Activated CD4-positive, alpha-beta memory T cell treated with anti-CD3 and anti-CD28 coated beads for 36 hours (primary cell): Measurements from ENCODE around the gene RNF40. TPM values are rescaled to one million over a fixed set of nuclear protein-coding genes. Genes with fewer than 3 reads are reported as not detected.

ENCODE experiments used
- CTCF ChIA-PET: fragments of 350-600 bp; sonication (Branson Sonifier 250); formaldehyde crosslinking; loops from one replicate; lab custom pipeline; 2021; ENCODE audit warnings: antibody characterized with exemption, inconsistent platforms; lab: Charles Lee
- POLR2A ChIA-PET: fragments of 350-600 bp; sonication (Branson Sonifier 250); formaldehyde crosslinking; loops from one replicate; lab custom pipeline; 2021; ENCODE audit warnings: antibody characterized with exemption; lab: Charles Lee
- DNase-seq: peaks from one replicate; pipeline ENCODE4 v3.0.0-alpha.2; 2020
- H3K27ac Mint-ChIP-seq: one replicate; pipeline ENCODE4 v1.8.0; 2021; ENCODE audit warnings: mixed read lengths
- H3K27me3 Mint-ChIP-seq: one replicate; pipeline ENCODE4 v1.8.0; 2021; ENCODE audit warnings: mixed read lengths
- H3K36me3 Mint-ChIP-seq: one replicate; pipeline ENCODE4 v1.8.0; 2021; ENCODE audit warnings: mixed read lengths
- H3K4me1 Mint-ChIP-seq: one replicate; pipeline ENCODE4 v1.8.0; 2021; ENCODE audit warnings: low read depth, mixed read lengths
- H3K4me3 Mint-ChIP-seq: one replicate; pipeline ENCODE4 v1.8.0; 2021; ENCODE audit warnings: mild to moderate bottlenecking, mixed read lengths
- H3K9me3 Mint-ChIP-seq: one replicate; pipeline ENCODE4 v1.8.0; 2021; ENCODE audit warnings: mixed read lengths
- intact Hi-C: fragments of 100-400 bp; cut with micrococcal nuclease; formaldehyde crosslinking; loops from one replicate; pipeline ENCODE4 v1.15.1; 2023
- total RNA-seq, 2 experiments: library from RNA; stranded (reverse); gene quantifications; one replicate each; pipeline ENCODE4 v1.2.3, GENCODE V29; 2021

Gene RNF40
- 10 to 100 TPM; 70.9 to 72.8 TPM for total RNA-seq

- peaks cover 25% of the 10 kb centered on the region for H3K4me1 Mint-ChIP-seq
- peaks cover 26% of the 10 kb centered on the region for H3K36me3 Mint-ChIP-seq
- no peaks in the 10 kb centered on the region for H3K9me3 Mint-ChIP-seq
- DNase-seq, result peak; percentile 96
- ChIA-PET POLR2A (interaction anchor here (1.5 kb wide), 1 partner anchor 43 kb away, joined by 3 read pairs; no protein-coding TSS in a partner anchor), CTCF (interaction anchor here (7.2 kb wide), 1 partner anchor 53 kb away, joined by 30 read pairs; no protein-coding TSS in a partner anchor)
- intact Hi-C loops, result loop anchor here (1.0 to 5.0 kb wide), 5 partner anchors 13 to 193 kb away; partner anchors contain the start of genes FBRS and PHKG2
- no peaks in the 10 kb centered on the region for H3K27me3 Mint-ChIP-seq
- H3K27ac Mint-ChIP-seq, result peak within 1 kb of the TSS; percentile 81
- H3K4me3 Mint-ChIP-seq, result peak within 1 kb of the TSS; percentile 93
Measured at GRCh38 chr16:30761928-30762902, at the start of gene RNF40, which contains the start of gene CFAP119. Gene RNF40, plus strand, starts transcription at chr16:30762322. Its CDS starts 224 bp downstream, at chr16:30762546. Gene CFAP119, minus strand, starts transcription at chr16:30762062. Its CDS starts 314 bp downstream, at chr16:30761748.

DNA sequence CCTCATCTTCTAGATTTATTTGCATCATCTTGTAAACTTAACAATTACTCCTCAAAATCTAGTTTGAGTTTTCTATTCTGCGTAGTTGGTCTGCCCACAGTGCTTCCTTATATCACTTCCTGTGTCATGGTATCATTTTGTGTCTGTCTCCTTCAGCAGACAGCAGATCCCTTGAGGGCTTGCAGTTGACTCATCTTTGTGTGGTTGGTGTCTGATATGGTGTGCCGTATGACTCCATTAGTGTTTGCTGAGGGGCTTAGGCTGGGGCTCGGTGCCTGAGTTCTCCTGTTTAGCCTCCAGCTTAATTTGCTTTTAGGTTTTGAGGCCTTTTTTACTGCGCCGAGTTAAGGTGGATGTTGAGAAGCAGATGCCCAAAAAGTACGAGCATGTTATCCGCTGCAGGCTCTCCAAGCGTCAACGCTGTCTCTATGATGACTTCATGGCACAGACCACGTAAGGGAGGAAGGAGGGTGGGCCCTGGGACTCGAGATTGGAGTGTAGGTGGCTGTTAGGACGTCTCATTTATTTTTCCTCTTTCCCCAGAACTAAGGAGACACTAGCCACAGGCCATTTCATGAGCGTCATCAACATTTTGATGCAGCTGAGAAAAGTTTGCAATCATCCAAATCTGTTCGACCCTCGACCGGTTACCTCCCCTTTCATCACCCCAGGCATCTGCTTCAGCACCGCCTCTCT, 46.2 kb upstream of the RNF40 start:
- no peaks in the 10 kb centered on the region for H3K27me3 Mint-ChIP-seq
- peaks cover 65% of the 10 kb centered on the region for H3K36me3 Mint-ChIP-seq
- no peaks in the 10 kb centered on the region for H3K9me3 Mint-ChIP-seq
- CTCF ChIA-PET, result no interaction called here
- intact Hi-C loops, result loop anchor here (1.0 kb wide), 1 partner anchor 17 kb away; the partner anchor contains the start of gene SRCAP
- POLR2A ChIA-PET, result no interaction called here
- H3K4me1 Mint-ChIP-seq, result peaks cover 37% of the 10 kb centered on the region
- peak overlapping the region; percentile 97 for H3K27ac Mint-ChIP-seq
- peak; percentile 63 for DNase-seq
- H3K4me3 Mint-ChIP-seq, result peak overlapping the region; percentile 42

DNA sequence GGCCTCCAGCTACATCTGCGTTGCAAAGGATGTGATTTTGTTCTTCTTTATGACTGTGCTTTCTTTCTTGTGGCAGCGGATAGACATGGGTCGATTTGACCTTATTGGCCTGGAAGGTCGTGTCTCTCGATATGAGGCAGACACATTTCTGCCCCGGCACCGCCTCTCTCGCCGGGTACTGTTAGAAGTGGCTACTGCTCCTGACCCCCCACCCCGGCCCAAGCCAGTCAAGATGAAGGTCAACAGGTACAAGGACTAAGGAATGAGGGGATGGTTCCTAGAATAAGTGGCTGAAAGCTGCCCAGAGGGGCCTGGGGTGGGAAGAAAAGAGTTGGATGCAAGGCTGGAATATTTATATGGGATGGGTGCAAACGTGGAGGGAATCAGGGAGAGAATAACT, 42.0 kb upstream of the RNF40 start:
- Mint-ChIP-seq H3K27ac (no peak overlapping the region), H3K27me3 (no peaks in the 10 kb centered on the region), H3K9me3 (no peaks in the 10 kb centered on the region), H3K4me3 (no peak overlapping the region), H3K4me1 (peaks cover 22% of the 10 kb centered on the region), H3K36me3 (peaks cover 71% of the 10 kb centered on the region)
- no peak for DNase-seq
- ChIA-PET POLR2A (no interaction called here), CTCF (no interaction called here)
- intact Hi-C loops, result no loop called here

- H3K27ac Mint-ChIP-seq, result no peak overlapping the region
- intact Hi-C loops, result no loop called here
Measured at GRCh38 chr16:30720694-30721093, 41.4 kb upstream of the RNF40 start.

GRCh38 chr16:30721167-30721566, 41.0 kb upstream of the RNF40 start:
- Mint-ChIP-seq H3K9me3 (no peaks in the 10 kb centered on the region), H3K27ac (no peak overlapping the region), H3K27me3 (no peaks in the 10 kb centered on the region), H3K36me3 (peaks cover 69% of the 10 kb centered on the region), H3K4me3 (no peak overlapping the region), H3K4me1 (peaks cover 11% of the 10 kb centered on the region)
- no peak for DNase-seq
- ChIA-PET POLR2A (no interaction called here), CTCF (no interaction called here)
- intact Hi-C loops, result no loop called here

More at GRCh38 chr16:30720694-30721093, 41.4 kb upstream of the RNF40 start:
- no peaks in the 10 kb centered on the region for H3K9me3 Mint-ChIP-seq
- H3K27me3 Mint-ChIP-seq, result no peaks in the 10 kb centered on the region
- CTCF ChIA-PET, result no interaction called here
- H3K4me3 Mint-ChIP-seq, result no peak overlapping the region
- H3K36me3 Mint-ChIP-seq, result peaks cover 71% of the 10 kb centered on the region
- no peak for DNase-seq
- POLR2A ChIA-PET, result no interaction called here
- peaks cover 16% of the 10 kb centered on the region for H3K4me1 Mint-ChIP-seq

DNA sequence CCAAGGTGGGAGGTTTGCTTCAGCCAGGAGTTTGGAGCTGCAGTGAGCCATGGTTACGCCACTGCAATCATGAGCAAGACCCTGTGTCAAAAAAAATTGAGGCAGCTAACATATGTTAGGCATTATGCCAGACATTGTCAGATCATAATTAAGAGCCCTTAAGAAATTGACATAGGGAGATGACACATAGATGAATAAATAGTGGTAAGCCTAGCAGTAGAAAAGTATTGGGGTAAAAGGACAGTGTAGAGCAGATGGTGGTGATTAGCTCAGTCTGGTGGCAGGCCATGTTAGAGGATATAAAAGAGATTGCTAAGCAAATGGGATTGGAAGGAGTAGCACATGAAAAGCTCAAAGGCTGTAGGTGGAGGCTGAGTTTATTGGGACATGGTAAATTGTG, 40.5 kb upstream of the RNF40 start:
- POLR2A ChIA-PET, result no interaction called here
- DNase-seq, result no peak
- CTCF ChIA-PET, result no interaction called here
- H3K27ac Mint-ChIP-seq, result no peak overlapping the region
- peaks cover 7% of the 10 kb centered on the region for H3K4me1 Mint-ChIP-seq
- intact Hi-C loops, result no loop called here
- H3K27me3 Mint-ChIP-seq, result no peaks in the 10 kb centered on the region
- no peak overlapping the region for H3K4me3 Mint-ChIP-seq
- H3K36me3 Mint-ChIP-seq, result peaks cover 65% of the 10 kb centered on the region
- H3K9me3 Mint-ChIP-seq, result no peaks in the 10 kb centered on the region

DNA sequence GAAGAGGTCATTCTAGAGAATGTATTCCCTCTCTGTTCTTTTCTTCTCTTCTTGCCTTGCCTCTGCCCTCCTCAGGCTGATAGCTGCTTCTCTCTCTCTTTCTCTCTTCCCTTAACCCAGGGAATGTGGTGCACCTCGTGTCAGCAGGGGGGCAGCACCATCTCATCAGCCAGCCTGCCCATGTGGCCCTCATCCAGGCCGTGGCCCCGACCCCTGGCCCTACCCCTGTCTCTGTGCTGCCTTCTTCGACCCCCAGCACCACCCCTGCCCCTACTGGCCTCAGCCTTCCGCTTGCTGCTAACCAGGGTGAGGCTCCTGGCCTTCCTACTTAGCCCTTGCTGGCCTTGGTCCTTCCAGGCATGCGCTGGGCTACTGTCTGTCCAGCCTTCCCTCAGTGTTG, 39.7 kb upstream of the RNF40 start:
- no peak for DNase-seq
- peaks cover 2% of the 10 kb centered on the region for H3K4me1 Mint-ChIP-seq
- H3K36me3 Mint-ChIP-seq, result peaks cover 61% of the 10 kb centered on the region
- no peak overlapping the region for H3K27ac Mint-ChIP-seq
- ChIA-PET POLR2A (no interaction called here), CTCF (no interaction called here)
- no peaks in the 10 kb centered on the region for H3K27me3 Mint-ChIP-seq
- H3K4me3 Mint-ChIP-seq, result no peak overlapping the region
- H3K9me3 Mint-ChIP-seq, result no peaks in the 10 kb centered on the region
- intact Hi-C loops, result no loop called here

DNA sequence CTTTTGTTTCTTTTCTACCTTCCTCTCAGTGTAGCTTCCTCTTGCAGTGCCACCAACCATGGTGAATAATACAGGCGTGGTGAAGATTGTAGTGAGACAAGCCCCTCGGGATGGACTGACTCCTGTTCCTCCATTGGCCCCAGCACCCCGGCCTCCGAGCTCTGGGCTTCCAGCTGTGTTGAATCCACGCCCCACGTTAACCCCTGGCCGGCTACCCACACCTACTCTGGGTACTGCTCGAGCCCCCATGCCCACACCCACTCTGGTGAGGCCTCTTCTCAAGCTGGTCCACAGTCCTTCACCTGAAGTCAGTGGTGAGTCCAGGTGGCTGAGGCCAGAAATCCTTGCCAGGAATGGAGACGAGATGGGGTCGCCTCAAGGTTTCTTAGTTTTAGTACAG, 39.2 kb upstream of the RNF40 start:
- Mint-ChIP-seq H3K27me3 (no peaks in the 10 kb centered on the region), H3K9me3 (no peaks in the 10 kb centered on the region), H3K4me3 (no peak overlapping the region), H3K27ac (no peak overlapping the region), H3K36me3 (peaks cover 63% of the 10 kb centered on the region), H3K4me1 (peaks cover 3% of the 10 kb centered on the region)
- ChIA-PET CTCF (no interaction called here), POLR2A (no interaction called here)
- intact Hi-C loops, result no loop called here
- no peak for DNase-seq

- intact Hi-C loops, result no loop called here
- Mint-ChIP-seq H3K9me3 (no peaks in the 10 kb centered on the region), H3K27ac (peak overlapping the region; percentile 58), H3K27me3 (no peaks in the 10 kb centered on the region), H3K36me3 (peaks cover 69% of the 10 kb centered on the region), H3K4me3 (no peak overlapping the region), H3K4me1 (peaks cover 4% of the 10 kb centered on the region)
- ChIA-PET POLR2A (interaction anchor here (0.6 to 1.2 kb wide), 2 partner anchors 11 to 12 kb away, joined by 3 read pairs; no protein-coding TSS in a partner anchor), CTCF (interaction anchor here (0.7 kb wide), 1 partner anchor 91 kb away, joined by 3 read pairs; no protein-coding TSS in a partner anchor)
- DNase-seq, result no peak
Measured at GRCh38 chr16:30723725-30724355, 38.3 kb upstream of the RNF40 start.

GRCh38 chr16:30724641-30725417, 37.3 kb upstream of the RNF40 start:
- CTCF ChIA-PET, result no interaction called here
- peaks cover 71% of the 10 kb centered on the region for H3K36me3 Mint-ChIP-seq
- POLR2A ChIA-PET, result no interaction called here
- DNase-seq, result no peak
- H3K4me3 Mint-ChIP-seq, result no peak overlapping the region
- H3K9me3 Mint-ChIP-seq, result no peaks in the 10 kb centered on the region
- H3K27me3 Mint-ChIP-seq, result no peaks in the 10 kb centered on the region
- H3K4me1 Mint-ChIP-seq, result peaks cover 4% of the 10 kb centered on the region
- H3K27ac Mint-ChIP-seq, result peak overlapping the region; percentile 42
- intact Hi-C loops, result no loop called here

GRCh38 chr16:30725418-30725792, 36.7 kb upstream of the RNF40 start:
- Mint-ChIP-seq H3K27me3 (no peaks in the 10 kb centered on the region), H3K9me3 (no peaks in the 10 kb centered on the region), H3K27ac (no peak overlapping the region), H3K36me3 (peaks cover 71% of the 10 kb centered on the region), H3K4me1 (peaks cover 4% of the 10 kb centered on the region), H3K4me3 (no peak overlapping the region)
- intact Hi-C loops, result no loop called here
- no peak for DNase-seq
- CTCF ChIA-PET, result no interaction called here
- POLR2A ChIA-PET, result no interaction called here
